C4-2B (cell line): ENCODE data around the gene NEK1.
"Not testable (repeated sequence)": the region's sequence is repeated elsewhere in the genome, so short reads cannot be mapped to it uniquely, and the experiment has no call there.

Source experiments
- H3K27ac ChIP-seq: fragments of 450-650 bp; 2 replicates; pipeline ENCODE4 v1.5.1; 2017
- ZFX ChIP-seq: fragments of 450-650 bp; IDR thresholded peaks from 2 replicates; pipeline ENCODE4 v1.6.1; 2017
- TF ChIP-seq, protein P1 (sequence below): fragments of 450-650 bp; conservative IDR thresholded peaks from 2 replicates; pipeline ENCODE4 v1.5.1; 2017; ENCODE audit warnings: mild to moderate bottlenecking

The NEK1 gene

DNA sequence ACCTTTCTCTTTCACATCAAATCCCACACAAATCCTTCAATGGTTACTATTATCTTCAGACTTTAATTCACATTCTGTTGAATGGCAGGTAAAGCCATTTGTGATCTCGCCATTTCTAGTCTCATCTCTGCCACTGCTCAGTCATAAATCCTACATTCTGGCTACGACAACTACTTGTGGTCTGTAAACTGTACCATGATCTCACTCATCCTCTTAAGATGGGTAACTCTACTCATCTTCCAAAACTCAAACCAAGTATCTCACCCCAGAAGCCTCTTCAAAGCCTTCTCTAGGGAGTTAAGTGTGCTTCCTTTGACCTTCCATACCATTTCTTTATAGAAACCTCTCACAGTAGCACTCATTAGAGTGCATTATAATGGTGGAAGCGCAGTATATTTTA is 101.8 kb downstream of the NEK1 start:
- no peak for TF ChIP-seq ZFX
- TF ChIP-seq, protein P1, sequence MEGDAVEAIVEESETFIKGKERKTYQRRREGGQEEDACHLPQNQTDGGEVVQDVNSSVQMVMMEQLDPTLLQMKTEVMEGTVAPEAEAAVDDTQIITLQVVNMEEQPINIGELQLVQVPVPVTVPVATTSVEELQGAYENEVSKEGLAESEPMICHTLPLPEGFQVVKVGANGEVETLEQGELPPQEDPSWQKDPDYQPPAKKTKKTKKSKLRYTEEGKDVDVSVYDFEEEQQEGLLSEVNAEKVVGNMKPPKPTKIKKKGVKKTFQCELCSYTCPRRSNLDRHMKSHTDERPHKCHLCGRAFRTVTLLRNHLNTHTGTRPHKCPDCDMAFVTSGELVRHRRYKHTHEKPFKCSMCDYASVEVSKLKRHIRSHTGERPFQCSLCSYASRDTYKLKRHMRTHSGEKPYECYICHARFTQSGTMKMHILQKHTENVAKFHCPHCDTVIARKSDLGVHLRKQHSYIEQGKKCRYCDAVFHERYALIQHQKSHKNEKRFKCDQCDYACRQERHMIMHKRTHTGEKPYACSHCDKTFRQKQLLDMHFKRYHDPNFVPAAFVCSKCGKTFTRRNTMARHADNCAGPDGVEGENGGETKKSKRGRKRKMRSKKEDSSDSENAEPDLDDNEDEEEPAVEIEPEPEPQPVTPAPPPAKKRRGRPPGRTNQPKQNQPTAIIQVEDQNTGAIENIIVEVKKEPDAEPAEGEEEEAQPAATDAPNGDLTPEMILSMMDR = no peak

GRCh38 chr4:169506903-169507302 is 105.5 kb downstream of the NEK1 start:
- TF ChIP-seq ZFX = no peak
- TF ChIP-seq, protein P1 = no peak
- H3K27ac ChIP-seq = no peak overlapping the region

More for the DNA sequence above, 101.8 kb downstream of the NEK1 start:
- no peak overlapping the region for H3K27ac ChIP-seq

- not testable (repeated sequence) for H3K27ac ChIP-seq
These were observed 112.5 kb downstream of the NEK1 start for GRCh38 chr4:169499907-169500306.

DNA sequence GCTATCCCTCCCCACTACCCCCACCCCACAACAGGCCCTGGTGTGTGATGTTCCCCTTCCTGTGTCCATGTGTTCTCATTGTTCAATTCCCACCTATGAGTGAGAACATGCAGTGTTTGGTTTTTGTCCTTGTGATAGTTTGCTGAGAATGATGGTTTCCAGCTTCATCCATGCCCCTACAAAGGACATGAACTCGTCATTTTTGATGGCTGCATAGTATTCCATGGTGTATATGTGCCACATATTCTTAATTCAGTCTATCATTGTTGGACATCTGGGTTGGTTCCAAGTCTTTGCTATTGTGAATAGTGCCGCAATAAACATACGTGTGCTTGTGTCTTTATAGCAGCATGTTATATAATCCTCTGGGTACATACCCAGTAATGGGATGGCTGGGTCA is 118.1 kb downstream of the NEK1 start:
- H3K27ac ChIP-seq = not testable (repeated sequence)

DNA sequence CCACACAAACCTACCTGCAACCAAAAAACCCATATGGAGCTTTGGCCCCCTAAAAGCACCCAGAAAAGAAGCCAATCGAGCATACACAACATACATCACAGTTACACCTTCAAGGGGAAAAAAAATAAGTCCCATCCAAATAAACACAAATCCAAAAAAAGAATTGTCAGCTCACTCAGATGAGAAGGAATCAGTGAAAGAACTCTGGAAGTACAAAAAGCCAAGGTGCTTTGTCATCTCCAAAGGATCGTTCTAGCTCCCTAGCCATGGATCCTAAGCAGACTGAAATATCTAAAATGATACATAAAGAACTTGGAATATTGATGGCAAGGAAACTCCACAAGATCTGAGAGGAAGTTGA is 119.2 kb downstream of the NEK1 start:
- H3K27ac ChIP-seq = no peak overlapping the region
- TF ChIP-seq, protein P1 = peak; percentile 62
- TF ChIP-seq ZFX = no peak

GRCh38 chr4:169492436-169493163 is 119.8 kb downstream of the NEK1 start:
- TF ChIP-seq ZFX = no peak
- TF ChIP-seq, protein P1 = peak; percentile 86
- no peak overlapping the region for H3K27ac ChIP-seq

GRCh38 chr4:169491211-169491610 is 121.2 kb downstream of the NEK1 start:
- TF ChIP-seq, protein P1 = no peak
- TF ChIP-seq ZFX = no peak
- H3K27ac ChIP-seq = no peak overlapping the region

- no peak overlapping the region for H3K27ac ChIP-seq
- no peak for TF ChIP-seq ZFX
- TF ChIP-seq, protein P1 = no peak
These were observed 123.1 kb downstream of the NEK1 start for GRCh38 chr4:169489306-169489705.
